GM10266 (cell line): ENCODE measurements around the gene WDR18.

Experiments
- DNase-seq: peaks from one replicate; pipeline ENCODE4 v3.0.0; 2012; ENCODE audit errors: extremely low spot score
- TF ChIP-seq, protein P1 (sequence below): IDR thresholded peaks from 2 replicates; pipeline ENCODE4 v1.5.1; 2012; ENCODE audit warnings: mild to moderate bottlenecking, low read depth; ENCODE audit not compliant: control insufficient read depth, insufficient read depth; ENCODE audit errors: missing control alignments

The WDR18 gene

DNA sequence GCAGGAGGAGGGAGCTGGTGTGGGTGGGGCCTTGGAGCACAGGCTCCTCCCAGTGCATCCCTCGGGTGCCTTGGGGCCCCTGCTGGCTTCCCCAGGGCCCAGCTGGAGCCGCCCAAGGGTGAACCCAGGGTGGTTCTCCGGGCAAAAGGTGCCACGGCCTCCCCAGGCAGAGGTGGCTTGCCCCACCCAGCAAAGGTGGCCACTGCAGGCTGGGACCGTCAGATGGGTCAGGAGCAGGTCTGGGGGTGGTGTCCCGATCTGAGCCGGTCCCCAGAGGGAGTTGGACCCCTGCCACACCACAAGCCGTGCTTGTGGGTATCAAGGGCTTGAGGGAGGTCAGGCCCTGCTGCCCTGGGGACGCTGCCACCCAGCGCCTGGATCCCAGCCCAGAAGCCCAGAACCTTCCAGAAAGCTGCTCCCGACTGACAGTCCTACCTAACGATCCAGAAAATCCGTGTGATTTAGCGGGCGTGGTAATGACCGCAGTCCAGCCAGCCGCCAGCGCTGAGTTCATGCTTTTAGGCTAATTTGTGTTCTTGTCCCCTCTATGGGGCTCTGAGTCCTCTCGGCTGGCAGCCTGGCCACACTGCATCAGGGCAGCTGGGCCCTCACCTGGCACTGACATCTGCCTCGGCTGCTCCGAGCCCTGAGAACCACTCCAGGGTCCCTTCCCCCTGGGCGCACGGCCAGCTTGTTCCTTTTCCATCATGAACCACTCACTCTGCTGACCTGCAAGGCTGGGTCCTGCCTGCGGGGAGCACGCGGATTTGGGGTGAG, 11.1 kb downstream of the WDR18 start:
- TF ChIP-seq, protein P1, sequence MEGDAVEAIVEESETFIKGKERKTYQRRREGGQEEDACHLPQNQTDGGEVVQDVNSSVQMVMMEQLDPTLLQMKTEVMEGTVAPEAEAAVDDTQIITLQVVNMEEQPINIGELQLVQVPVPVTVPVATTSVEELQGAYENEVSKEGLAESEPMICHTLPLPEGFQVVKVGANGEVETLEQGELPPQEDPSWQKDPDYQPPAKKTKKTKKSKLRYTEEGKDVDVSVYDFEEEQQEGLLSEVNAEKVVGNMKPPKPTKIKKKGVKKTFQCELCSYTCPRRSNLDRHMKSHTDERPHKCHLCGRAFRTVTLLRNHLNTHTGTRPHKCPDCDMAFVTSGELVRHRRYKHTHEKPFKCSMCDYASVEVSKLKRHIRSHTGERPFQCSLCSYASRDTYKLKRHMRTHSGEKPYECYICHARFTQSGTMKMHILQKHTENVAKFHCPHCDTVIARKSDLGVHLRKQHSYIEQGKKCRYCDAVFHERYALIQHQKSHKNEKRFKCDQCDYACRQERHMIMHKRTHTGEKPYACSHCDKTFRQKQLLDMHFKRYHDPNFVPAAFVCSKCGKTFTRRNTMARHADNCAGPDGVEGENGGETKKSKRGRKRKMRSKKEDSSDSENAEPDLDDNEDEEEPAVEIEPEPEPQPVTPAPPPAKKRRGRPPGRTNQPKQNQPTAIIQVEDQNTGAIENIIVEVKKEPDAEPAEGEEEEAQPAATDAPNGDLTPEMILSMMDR: no peak
- no peak for DNase-seq

DNA sequence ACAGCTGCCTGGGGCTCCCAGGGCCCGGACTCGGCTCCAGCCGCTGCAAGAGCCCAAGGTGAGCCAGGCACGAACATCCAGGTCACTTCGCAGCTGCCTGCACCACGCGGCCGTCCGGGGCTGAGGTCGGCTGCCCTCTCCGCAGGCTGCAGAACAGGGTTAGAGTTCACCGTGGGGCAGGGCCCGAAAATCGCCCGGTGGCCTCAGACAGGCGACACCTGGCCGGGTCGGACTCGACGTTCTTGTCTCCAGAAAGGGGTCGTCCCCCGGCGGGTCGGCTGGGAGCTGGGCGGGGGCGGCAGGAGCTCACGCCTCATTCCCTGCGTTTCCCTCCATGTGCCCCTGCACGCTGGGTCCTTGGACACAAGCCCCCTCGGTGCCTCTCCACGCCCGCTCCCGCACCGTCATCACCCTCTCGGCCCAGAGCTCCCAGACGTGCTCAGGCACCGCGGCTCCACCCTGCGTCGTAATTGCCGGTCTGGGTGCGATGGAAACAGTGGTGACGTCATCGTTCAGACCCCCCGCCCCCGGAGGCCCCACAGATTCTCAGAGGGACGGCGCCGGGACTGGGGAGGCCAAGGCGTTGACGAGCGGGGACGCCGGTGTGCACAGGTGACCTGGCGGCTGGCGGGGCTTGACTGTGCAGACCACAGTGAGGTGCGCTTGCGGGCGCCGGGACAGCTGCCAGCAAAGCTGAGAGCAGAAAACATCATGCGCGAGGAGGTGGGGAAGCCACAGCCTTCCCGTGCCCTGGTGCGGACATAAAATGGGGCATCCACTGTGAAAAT, 12.1 kb downstream of the WDR18 start:
- TF ChIP-seq, protein P1: no peak

DNA sequence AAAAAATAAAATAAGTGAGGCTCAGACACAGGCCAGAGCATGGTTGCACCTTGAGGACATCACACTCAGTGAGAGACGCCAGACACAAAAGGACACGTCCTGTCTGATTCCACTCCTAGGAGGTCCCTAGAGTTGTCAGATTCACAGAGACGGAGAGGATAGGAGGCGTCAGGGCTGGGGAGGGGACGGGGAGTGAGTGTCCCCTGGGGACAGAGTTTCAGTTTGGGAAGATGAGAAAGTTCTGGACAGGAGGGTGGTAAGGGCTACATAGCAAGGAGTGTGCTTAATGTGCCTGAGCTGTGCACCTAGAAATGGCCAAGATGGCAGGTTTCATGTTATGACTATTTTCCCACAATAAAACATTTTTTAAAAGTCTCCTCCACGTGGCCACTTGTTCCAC, 13.9 kb downstream of the WDR18 start:
- TF ChIP-seq, protein P1: no peak

More for the DNA sequence above, 12.1 kb downstream of the WDR18 start:
- DNase-seq: peak; percentile 87

DNA sequence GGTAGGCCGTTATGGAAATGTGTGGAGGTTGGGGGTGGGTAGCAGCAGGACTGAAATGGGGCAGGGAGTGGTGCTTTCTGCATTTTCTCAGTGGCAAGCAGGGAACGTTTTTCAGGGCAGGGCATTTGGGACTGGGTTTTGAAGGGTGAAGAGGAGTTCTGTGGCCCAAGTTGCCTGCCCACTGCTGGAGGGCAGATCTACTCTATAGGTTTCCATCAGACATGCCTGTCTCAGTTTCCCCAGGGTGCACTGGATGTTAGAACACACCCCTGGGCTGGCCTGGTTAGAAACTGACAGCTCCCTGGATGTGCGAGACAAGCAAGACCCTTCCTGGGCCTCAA, 15.2 kb downstream of the WDR18 start:
- no peak for DNase-seq
- TF ChIP-seq, protein P1: no peak

More for the DNA sequence above, 13.9 kb downstream of the WDR18 start:
- no peak for DNase-seq

DNA sequence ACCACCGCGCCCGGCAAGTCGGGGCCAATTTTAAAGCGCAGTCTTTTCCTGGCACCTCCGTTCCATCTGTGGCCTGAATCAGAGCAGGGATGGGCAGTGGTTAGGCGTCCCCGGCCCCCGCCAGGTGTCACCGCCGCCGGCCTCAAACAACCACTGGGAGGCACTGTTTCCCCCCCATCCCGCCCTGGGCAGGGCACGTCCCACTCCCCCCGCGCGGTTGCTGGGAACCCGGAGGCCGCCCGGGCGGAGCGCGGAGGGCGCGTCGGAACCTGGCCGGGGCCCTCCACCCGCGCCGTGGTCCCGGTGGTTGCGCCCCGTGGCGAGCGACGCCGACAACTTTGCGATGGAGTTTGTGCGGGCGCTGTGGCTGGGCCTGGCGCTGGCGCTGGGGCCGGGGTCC, 15.9 kb downstream of the WDR18 start, which contains the start of gene GRIN3B:
Gene GRIN3B (plus strand): TSS at position 325 of the 400 bp plus-strand sequence. CDS start 19 bp downstream, at position 344.
- TF ChIP-seq, protein P1: peak; percentile 51
- DNase-seq: peak; percentile 86

DNA sequence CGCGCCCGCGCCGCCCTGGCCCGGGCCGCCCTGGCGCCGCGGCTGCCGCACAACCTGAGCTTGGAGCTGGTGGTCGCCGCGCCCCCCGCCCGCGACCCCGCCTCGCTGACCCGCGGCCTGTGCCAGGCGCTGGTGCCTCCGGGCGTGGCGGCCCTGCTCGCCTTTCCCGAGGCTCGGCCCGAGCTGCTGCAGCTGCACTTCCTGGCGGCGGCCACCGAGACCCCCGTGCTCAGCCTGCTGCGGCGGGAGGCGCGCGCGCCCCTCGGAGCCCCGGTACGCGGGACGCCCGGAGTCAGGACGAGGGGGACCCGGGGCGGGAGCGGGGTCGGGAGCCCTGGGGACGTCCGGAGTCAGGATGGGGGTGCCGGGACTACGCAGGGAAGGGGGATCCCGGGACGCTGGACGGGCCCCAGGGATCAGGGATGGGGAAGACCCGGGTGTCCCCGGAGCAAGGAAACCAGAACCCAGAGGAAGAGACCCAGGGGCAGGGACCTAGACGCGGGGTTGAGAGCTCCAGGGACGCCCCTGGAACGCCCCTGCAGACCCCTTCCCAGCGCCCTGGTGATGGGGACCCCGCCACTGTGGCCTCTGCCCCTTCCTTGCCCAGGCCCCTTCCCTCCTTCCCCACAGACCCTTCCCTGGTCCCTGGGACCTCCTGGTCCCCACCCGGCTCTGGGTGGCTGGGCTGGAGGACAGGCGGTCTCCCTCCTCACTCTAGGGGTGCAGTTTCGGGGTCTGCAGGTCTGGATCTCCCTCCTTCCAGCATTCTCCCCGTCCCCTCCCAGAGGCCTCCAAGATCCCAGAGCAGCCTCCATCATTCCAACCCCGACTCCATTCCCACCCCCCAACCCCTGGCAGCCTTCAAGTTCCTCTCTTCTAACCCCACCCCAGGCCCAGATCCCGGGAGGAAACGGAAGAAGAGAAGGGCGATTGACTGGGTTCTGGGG, 16.7 kb downstream of the WDR18 start:
- TF ChIP-seq, protein P1: no peak
- peak; percentile 71 for DNase-seq
